WTC11 (cell line): Measurements from ENCODE around the gene SLC13A4. TPM values are rescaled to one million over a fixed set of nuclear protein-coding genes. Genes with fewer than 3 reads are reported as not detected.

ENCODE experiments used
- ATAC-seq: fragments of 200-7000 bp; cut with Tn5 transposase; 2 replicates; pipeline ENCODE4 v1.10.0; 2021; ENCODE audit warnings: mild to moderate bottlenecking, moderate library complexity
- CTCF ChIA-PET: fragments of 300-600 bp; sonication (Branson Sonifier 250); formaldehyde crosslinking; loops from one replicate; lab custom pipeline; 2021; ENCODE audit warnings: antibody characterized with exemption; lab: Charles Lee
- POLR2A ChIA-PET: fragments of 350-600 bp; sonication (Branson Sonifier 250); formaldehyde crosslinking; loops from one replicate; lab custom pipeline; 2021; ENCODE audit warnings: antibody characterized with exemption; lab: Charles Lee
- DNase-seq: peaks from one replicate; pipeline ENCODE4 v3.0.0; 2021; ENCODE audit warnings: low spot score
- H3K27ac Mint-ChIP-seq: 2 replicates; pipeline ENCODE4 v1.8.0; 2021; ENCODE audit warnings: mixed read lengths
- H3K27me3 Mint-ChIP-seq: 2 replicates; pipeline ENCODE4 v1.8.0; 2021; ENCODE audit warnings: low read depth, mild to moderate bottlenecking, moderate library complexity, mixed read lengths
- H3K36me3 Mint-ChIP-seq: 2 replicates; pipeline ENCODE4 v1.8.0; 2021; ENCODE audit warnings: mixed read lengths
- H3K4me1 Mint-ChIP-seq: 2 replicates; pipeline ENCODE4 v1.8.0; 2022; ENCODE audit warnings: mixed read lengths
- H3K4me3 Mint-ChIP-seq: 2 replicates; pipeline ENCODE4 v1.8.0; 2021; ENCODE audit warnings: mild to moderate bottlenecking, moderate library complexity, mixed read lengths
- H3K9me3 Mint-ChIP-seq: 2 replicates; pipeline ENCODE4 v1.8.0; 2021; ENCODE audit warnings: mixed read lengths
- ETV6 ChIP-seq: sonication (generic); formaldehyde crosslinking; IDR thresholded peaks from 2 replicates; pipeline ENCODE4 v1.8.1; 2022; ENCODE audit warnings: mild to moderate bottlenecking, missing genetic modification reagents
- FOXJ3 ChIP-seq: sonication (generic); formaldehyde crosslinking; IDR thresholded peaks from 2 replicates; pipeline ENCODE4 v1.9.0; 2021; ENCODE audit warnings: missing genetic modification reagents, mild to moderate bottlenecking, borderline replicate concordance
- FOXP1 ChIP-seq: sonication (generic); formaldehyde crosslinking; IDR thresholded peaks from 2 replicates; pipeline ENCODE4 v1.8.0; 2022; ENCODE audit warnings: missing genetic modification reagents, mild to moderate bottlenecking, moderate library complexity, borderline replicate concordance
- FOXP4 ChIP-seq: sonication (generic); formaldehyde crosslinking; IDR thresholded peaks from 2 replicates; pipeline ENCODE4 v1.8.0; 2022; ENCODE audit warnings: mild to moderate bottlenecking, missing genetic modification reagents
- GABPB1 ChIP-seq: sonication (generic); formaldehyde crosslinking; IDR thresholded peaks from 2 replicates; pipeline ENCODE4 v1.8.1; 2023; ENCODE audit warnings: mild to moderate bottlenecking, missing genetic modification reagents
- GTF2I ChIP-seq: fragments of 250-450 bp; sonication (Bioruptor Pico); conservative IDR thresholded peaks from 2 replicates; pipeline ENCODE4 v1.4.0; 2021; ENCODE audit warnings: mild to moderate bottlenecking
- IRF2 ChIP-seq: sonication (generic); formaldehyde crosslinking; IDR thresholded peaks from 2 replicates; pipeline ENCODE4 v1.8.0; 2022; ENCODE audit warnings: low read depth, missing genetic modification reagents, borderline replicate concordance
- JAZF1 ChIP-seq: fragments of 250-450 bp; sonication (Bioruptor Pico); IDR thresholded peaks from 2 replicates; pipeline ENCODE4 v1.9.0; 2021; ENCODE audit warnings: moderate library complexity, mild to moderate bottlenecking, inconsistent platforms
- JUN ChIP-seq: sonication (generic); formaldehyde crosslinking; IDR thresholded peaks from 2 replicates; pipeline ENCODE4 v1.8.0; 2023; ENCODE audit warnings: mild to moderate bottlenecking, missing genetic modification reagents
- SMAD4 ChIP-seq: sonication (generic); formaldehyde crosslinking; IDR thresholded peaks from 2 replicates; pipeline ENCODE4 v1.8.0; 2022; ENCODE audit warnings: mild to moderate bottlenecking, missing genetic modification reagents
- SOX15 ChIP-seq: fragments of 250-450 bp; sonication (Bioruptor Pico); IDR thresholded peaks from 2 replicates; pipeline ENCODE4 v1.9.0; 2021; ENCODE audit warnings: mild to moderate bottlenecking
- TP53 ChIP-seq: sonication (generic); formaldehyde crosslinking; IDR thresholded peaks from 2 replicates; pipeline ENCODE4 v1.8.1; 2023; ENCODE audit warnings: mild to moderate bottlenecking, missing genetic modification reagents
- USF1 ChIP-seq: sonication (generic); formaldehyde crosslinking; IDR thresholded peaks from 2 replicates; pipeline ENCODE4 v1.8.0; 2022; ENCODE audit warnings: mild to moderate bottlenecking, missing genetic modification reagents
- ZNF232 ChIP-seq: sonication (generic); formaldehyde crosslinking; IDR thresholded peaks from 2 replicates; pipeline ENCODE4 v1.8.0; 2022; ENCODE audit warnings: mild to moderate bottlenecking, missing genetic modification reagents
- ZNF671 ChIP-seq: fragments of 250-450 bp; sonication (Bioruptor Pico); IDR thresholded peaks from 2 replicates; pipeline ENCODE4 v1.8.0; 2021; ENCODE audit warnings: mild to moderate bottlenecking
- total RNA-seq: library from RNA; stranded (reverse); gene quantifications from 3 replicates; pipeline ENCODE4 v1.2.3, GENCODE V29; 2021
- TF ChIP-seq, protein P1 (sequence below): fragments of 250-450 bp; sonication (Bioruptor Pico); IDR thresholded peaks from 2 replicates; pipeline ENCODE4 v1.9.0; 2021; ENCODE audit warnings: mild to moderate bottlenecking, borderline replicate concordance
- TF ChIP-seq, protein P2 (sequence below): sonication (generic); formaldehyde crosslinking; IDR thresholded peaks from 2 replicates; pipeline ENCODE4 v1.8.1; 2022; ENCODE audit warnings: low read depth, missing genetic modification reagents, borderline replicate concordance
- TF ChIP-seq, protein P3 (sequence below): sonication (generic); formaldehyde crosslinking; conservative IDR thresholded peaks from 2 replicates; pipeline ENCODE4 v1.8.1; 2022; ENCODE audit warnings: mild to moderate bottlenecking, missing genetic modification reagents
- TF ChIP-seq, protein P4 (sequence below): sonication (generic); formaldehyde crosslinking; IDR thresholded peaks from 2 replicates; pipeline ENCODE4 v1.8.1; 2022; ENCODE audit warnings: mild to moderate bottlenecking, moderate library complexity, missing genetic modification reagents

Gene SLC13A4
- total RNA-seq, 1 experiment from 2014 or later, result 1.6 TPM

DNA sequence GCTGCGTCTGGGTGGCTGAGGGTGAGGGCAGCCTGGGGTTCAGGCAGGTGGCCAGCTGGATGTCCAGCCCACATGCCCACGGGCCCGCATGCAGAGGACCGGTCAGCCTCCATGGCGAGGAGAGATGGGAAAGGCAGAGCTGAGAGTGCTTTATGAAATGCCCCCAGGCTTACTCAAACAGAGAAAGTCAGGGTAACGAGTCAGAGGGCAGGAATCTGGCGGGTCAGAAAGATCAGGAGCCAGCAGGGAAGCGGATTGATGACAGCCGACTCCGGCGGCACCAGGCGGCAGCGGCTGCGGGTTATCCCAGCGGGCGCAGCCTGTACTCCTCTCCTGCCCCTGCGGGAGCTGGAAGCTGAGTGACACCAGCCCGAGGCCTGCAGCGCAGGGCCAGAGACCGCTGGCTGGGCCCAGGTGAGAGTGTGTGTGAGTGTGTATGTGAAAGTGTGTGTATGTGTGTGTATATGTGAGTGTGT lies 13.4 kb downstream of the SLC13A4 start (continued):
- TF ChIP-seq, protein P1, sequence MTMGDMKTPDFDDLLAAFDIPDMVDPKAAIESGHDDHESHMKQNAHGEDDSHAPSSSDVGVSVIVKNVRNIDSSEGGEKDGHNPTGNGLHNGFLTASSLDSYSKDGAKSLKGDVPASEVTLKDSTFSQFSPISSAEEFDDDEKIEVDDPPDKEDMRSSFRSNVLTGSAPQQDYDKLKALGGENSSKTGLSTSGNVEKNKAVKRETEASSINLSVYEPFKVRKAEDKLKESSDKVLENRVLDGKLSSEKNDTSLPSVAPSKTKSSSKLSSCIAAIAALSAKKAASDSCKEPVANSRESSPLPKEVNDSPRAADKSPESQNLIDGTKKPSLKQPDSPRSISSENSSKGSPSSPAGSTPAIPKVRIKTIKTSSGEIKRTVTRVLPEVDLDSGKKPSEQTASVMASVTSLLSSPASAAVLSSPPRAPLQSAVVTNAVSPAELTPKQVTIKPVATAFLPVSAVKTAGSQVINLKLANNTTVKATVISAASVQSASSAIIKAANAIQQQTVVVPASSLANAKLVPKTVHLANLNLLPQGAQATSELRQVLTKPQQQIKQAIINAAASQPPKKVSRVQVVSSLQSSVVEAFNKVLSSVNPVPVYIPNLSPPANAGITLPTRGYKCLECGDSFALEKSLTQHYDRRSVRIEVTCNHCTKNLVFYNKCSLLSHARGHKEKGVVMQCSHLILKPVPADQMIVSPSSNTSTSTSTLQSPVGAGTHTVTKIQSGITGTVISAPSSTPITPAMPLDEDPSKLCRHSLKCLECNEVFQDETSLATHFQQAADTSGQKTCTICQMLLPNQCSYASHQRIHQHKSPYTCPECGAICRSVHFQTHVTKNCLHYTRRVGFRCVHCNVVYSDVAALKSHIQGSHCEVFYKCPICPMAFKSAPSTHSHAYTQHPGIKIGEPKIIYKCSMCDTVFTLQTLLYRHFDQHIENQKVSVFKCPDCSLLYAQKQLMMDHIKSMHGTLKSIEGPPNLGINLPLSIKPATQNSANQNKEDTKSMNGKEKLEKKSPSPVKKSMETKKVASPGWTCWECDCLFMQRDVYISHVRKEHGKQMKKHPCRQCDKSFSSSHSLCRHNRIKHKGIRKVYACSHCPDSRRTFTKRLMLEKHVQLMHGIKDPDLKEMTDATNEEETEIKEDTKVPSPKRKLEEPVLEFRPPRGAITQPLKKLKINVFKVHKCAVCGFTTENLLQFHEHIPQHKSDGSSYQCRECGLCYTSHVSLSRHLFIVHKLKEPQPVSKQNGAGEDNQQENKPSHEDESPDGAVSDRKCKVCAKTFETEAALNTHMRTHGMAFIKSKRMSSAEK, result no peak
- TF ChIP-seq IRF2 (CRISPR knock-in tag) (no peak), ETV6 (no peak)
- TF ChIP-seq, all 79 proteins: peak for 0

GRCh38 chr7:135713836-135714470 lies 14.0 kb downstream of the SLC13A4 start:
- POLR2A ChIA-PET, result no interaction called here
- H3K4me3 Mint-ChIP-seq, result no peak overlapping the region
- no peaks in the 10 kb centered on the region for H3K36me3 Mint-ChIP-seq
- no peaks in the 10 kb centered on the region for H3K27me3 Mint-ChIP-seq
- no peak for ATAC-seq
- no peaks in the 10 kb centered on the region for H3K9me3 Mint-ChIP-seq
- H3K27ac Mint-ChIP-seq, result no peak overlapping the region
- CTCF ChIA-PET, result interaction anchor here (1.2 to 2.9 kb wide), 3 partner anchors 10 to 58 kb away, joined by 4 to 20 read pairs (median 5); partner anchors contain the start of gene SLC13A4
- H3K4me1 Mint-ChIP-seq, result peaks cover 22% of the 10 kb centered on the region
- no peak for DNase-seq
- TF ChIP-seq, protein P2, sequence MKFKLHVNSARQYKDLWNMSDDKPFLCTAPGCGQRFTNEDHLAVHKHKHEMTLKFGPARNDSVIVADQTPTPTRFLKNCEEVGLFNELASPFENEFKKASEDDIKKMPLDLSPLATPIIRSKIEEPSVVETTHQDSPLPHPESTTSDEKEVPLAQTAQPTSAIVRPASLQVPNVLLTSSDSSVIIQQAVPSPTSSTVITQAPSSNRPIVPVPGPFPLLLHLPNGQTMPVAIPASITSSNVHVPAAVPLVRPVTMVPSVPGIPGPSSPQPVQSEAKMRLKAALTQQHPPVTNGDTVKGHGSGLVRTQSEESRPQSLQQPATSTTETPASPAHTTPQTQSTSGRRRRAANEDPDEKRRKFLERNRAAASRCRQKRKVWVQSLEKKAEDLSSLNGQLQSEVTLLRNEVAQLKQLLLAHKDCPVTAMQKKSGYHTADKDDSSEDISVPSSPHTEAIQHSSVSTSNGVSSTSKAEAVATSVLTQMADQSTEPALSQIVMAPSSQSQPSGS (CRISPR knock-in tag), result no peak

- POLR2A ChIA-PET, result no interaction called here
- TF ChIP-seq SOX15 (CRISPR knock-in tag) (no peak), TP53 (CRISPR knock-in tag) (no peak), JUN (CRISPR knock-in tag) (no peak)
- TF ChIP-seq, protein P3, sequence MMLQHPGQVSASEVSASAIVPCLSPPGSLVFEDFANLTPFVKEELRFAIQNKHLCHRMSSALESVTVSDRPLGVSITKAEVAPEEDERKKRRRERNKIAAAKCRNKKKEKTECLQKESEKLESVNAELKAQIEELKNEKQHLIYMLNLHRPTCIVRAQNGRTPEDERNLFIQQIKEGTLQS (CRISPR knock-in tag), result no peak
- TF ChIP-seq, all 79 proteins: peak for 0
- H3K4me1 Mint-ChIP-seq, result peaks cover 22% of the 10 kb centered on the region
- H3K4me3 Mint-ChIP-seq, result no peak overlapping the region
- no peaks in the 10 kb centered on the region for H3K27me3 Mint-ChIP-seq
- H3K9me3 Mint-ChIP-seq, result no peaks in the 10 kb centered on the region
- no peaks in the 10 kb centered on the region for H3K36me3 Mint-ChIP-seq
- ATAC-seq, result no peak
- no peak for DNase-seq
- CTCF ChIA-PET, result interaction anchor here (0.6 to 3.5 kb wide), 7 partner anchors 8 to 38 kb away, joined by 3 to 49 read pairs (median 11); partner anchors contain the start of gene SLC13A4
- H3K27ac Mint-ChIP-seq, result no peak overlapping the region
Observed at GRCh38 chr7:135712796-135713195, 15.2 kb downstream of the SLC13A4 start.

- POLR2A ChIA-PET, result interaction anchor here (0.6 kb wide), 1 partner anchor 202 kb away, joined by 4 read pairs; the partner anchor contains the start of gene CNOT4
- H3K27ac Mint-ChIP-seq, result no peak overlapping the region
- no peak for ATAC-seq
- TF ChIP-seq, protein P4, sequence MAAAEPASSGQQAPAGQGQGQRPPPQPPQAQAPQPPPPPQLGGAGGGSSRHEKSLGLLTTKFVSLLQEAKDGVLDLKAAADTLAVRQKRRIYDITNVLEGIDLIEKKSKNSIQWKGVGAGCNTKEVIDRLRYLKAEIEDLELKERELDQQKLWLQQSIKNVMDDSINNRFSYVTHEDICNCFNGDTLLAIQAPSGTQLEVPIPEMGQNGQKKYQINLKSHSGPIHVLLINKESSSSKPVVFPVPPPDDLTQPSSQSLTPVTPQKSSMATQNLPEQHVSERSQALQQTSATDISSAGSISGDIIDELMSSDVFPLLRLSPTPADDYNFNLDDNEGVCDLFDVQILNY (CRISPR knock-in tag), result no peak
- TF ChIP-seq JAZF1 (CRISPR knock-in tag), result no peak
- no peak for TF ChIP-seq SMAD4 (CRISPR knock-in tag)
- no peak for TF ChIP-seq FOXP1 (CRISPR knock-in tag)
- no peak for TF ChIP-seq IRF2 (CRISPR knock-in tag)
- no peak for TF ChIP-seq GABPB1 (CRISPR knock-in tag)
- TF ChIP-seq USF1 (CRISPR knock-in tag), result no peak
- no peak for TF ChIP-seq JUN (CRISPR knock-in tag)
- TF ChIP-seq ZNF671 (CRISPR knock-in tag), result no peak
- no peak for TF ChIP-seq FOXP4 (CRISPR knock-in tag)
- no peak for TF ChIP-seq GTF2I (CRISPR knock-in tag)
- no peak for TF ChIP-seq FOXJ3 (CRISPR knock-in tag)
- no peak for TF ChIP-seq ZNF232 (CRISPR knock-in tag)
Observed at GRCh38 chr7:135712182-135712782, 15.7 kb downstream of the SLC13A4 start.

More at GRCh38 chr7:135712182-135712782, 15.7 kb downstream of the SLC13A4 start:
- Mint-ChIP-seq H3K9me3 (no peaks in the 10 kb centered on the region), H3K27me3 (no peaks in the 10 kb centered on the region), H3K4me3 (no peak overlapping the region), H3K36me3 (no peaks in the 10 kb centered on the region), H3K4me1 (peaks cover 22% of the 10 kb centered on the region)
- DNase-seq, result no peak
- CTCF ChIA-PET, result interaction anchor here (0.6 to 3.5 kb wide), 16 partner anchors 8 to 550 kb away, joined by 3 to 49 read pairs (median 8); partner anchors contain the start of gene SLC13A4
